MCF 10A (cell line): Measurements from ENCODE around the gene ACER3. TPM values are rescaled to one million over a fixed set of nuclear protein-coding genes. Genes with fewer than 3 reads are reported as not detected.

Experiments used
- BruUV-seq: library from RNA; stranded (reverse); fragments of 400-500 nt; replicated peaks from 2 replicates; lab custom pipeline; 2021; lab: Mats Ljungman, UMichigan
- CTCF ChIA-PET: fragments of 300-600 bp; sonication (Branson Sonifier 250); formaldehyde crosslinking; extraction: SDS; loops from one replicate; lab custom pipeline; 2021; ENCODE audit warnings: antibody characterized with exemption, inconsistent platforms; lab: Yijun Ruan, JAX
- POLR2A ChIA-PET: fragments of 300-600, 350-650 bp; sonication (Branson Sonifier 250); formaldehyde crosslinking; extraction: SDS; loops from one replicate; lab custom pipeline; 2020; ENCODE audit warnings: antibody characterized with exemption, inconsistent platforms; lab: Yijun Ruan, JAX
- DNase-seq: peaks from one replicate; pipeline ENCODE4 v3.0.0-alpha.2; 2018; ENCODE audit not compliant: unreplicated experiment
- H3K27ac Mint-ChIP-seq: one replicate; pipeline ENCODE4 v1.8.0; 2022; ENCODE audit warnings: mild to moderate bottlenecking, low read depth, mixed read lengths; ENCODE audit not compliant: unreplicated experiment
- H3K27me3 Mint-ChIP-seq: one replicate; pipeline ENCODE4 v1.8.0; 2022; ENCODE audit warnings: mixed read lengths; ENCODE audit not compliant: insufficient read depth, unreplicated experiment
- H3K36me3 Mint-ChIP-seq: one replicate; pipeline ENCODE4 v1.8.0; 2022; ENCODE audit warnings: mild to moderate bottlenecking, moderate library complexity, mixed read lengths; ENCODE audit not compliant: insufficient read depth, unreplicated experiment
- H3K4me1 Mint-ChIP-seq: one replicate; pipeline ENCODE4 v1.8.0; 2022; ENCODE audit warnings: mixed read lengths; ENCODE audit not compliant: insufficient read depth, unreplicated experiment
- H3K4me3 Mint-ChIP-seq: one replicate; pipeline ENCODE4 v1.8.0; 2022; ENCODE audit warnings: mild to moderate bottlenecking, moderate library complexity, mixed read lengths; ENCODE audit not compliant: unreplicated experiment
- H3K9me3 Mint-ChIP-seq: one replicate; pipeline ENCODE4 v1.8.0; 2022; ENCODE audit warnings: mixed read lengths; ENCODE audit not compliant: unreplicated experiment
- intact Hi-C: fragments of 100-400 bp; cut with micrococcal nuclease; formaldehyde crosslinking; loops from 2 replicates; pipeline ENCODE4 v1.14.1; 2022
- total RNA-seq: library from RNA; stranded (reverse); gene quantifications from 2 replicates; pipeline ENCODE4 v1.2.3, GENCODE V29; 2022
- TF ChIP-seq, protein P1 (sequence below): fragments of 200-600 bp; IDR thresholded peaks from one replicate; pipeline ENCODE4 v1.8.0; 2022; ENCODE audit warnings: antibody characterized with exemption, mild to moderate bottlenecking; ENCODE audit not compliant: unreplicated experiment

Gene ACER3
- total RNA-seq, 1 experiment from 2014 or later = 12.7 TPM

DNA sequence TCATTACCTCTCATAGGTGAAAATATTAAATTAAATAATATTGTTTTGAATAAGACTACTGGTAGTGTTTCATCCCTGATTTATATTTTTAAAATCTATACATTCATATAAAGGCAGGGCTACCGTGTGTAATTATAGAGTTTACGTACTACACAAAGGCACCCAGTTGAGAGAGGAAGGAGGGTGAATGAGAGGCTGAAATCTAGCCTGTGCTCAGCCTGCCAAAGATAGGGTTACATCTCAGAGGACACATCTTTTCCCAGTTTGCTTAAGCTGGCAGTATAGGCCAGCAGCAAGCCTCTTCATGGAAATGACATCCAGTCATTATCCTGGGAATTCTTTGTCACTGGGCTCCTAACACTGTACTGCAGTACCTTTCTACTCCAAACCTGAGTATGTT lies 166.0 kb downstream of the ACER3 start:
- H3K4me3 Mint-ChIP-seq = no peak overlapping the region

GRCh38 chr11:77027275-77027674 lies 166.6 kb downstream of the ACER3 start:
- no peak overlapping the region for H3K4me3 Mint-ChIP-seq
- H3K27ac Mint-ChIP-seq = no peak overlapping the region
- TF ChIP-seq, protein P1, sequence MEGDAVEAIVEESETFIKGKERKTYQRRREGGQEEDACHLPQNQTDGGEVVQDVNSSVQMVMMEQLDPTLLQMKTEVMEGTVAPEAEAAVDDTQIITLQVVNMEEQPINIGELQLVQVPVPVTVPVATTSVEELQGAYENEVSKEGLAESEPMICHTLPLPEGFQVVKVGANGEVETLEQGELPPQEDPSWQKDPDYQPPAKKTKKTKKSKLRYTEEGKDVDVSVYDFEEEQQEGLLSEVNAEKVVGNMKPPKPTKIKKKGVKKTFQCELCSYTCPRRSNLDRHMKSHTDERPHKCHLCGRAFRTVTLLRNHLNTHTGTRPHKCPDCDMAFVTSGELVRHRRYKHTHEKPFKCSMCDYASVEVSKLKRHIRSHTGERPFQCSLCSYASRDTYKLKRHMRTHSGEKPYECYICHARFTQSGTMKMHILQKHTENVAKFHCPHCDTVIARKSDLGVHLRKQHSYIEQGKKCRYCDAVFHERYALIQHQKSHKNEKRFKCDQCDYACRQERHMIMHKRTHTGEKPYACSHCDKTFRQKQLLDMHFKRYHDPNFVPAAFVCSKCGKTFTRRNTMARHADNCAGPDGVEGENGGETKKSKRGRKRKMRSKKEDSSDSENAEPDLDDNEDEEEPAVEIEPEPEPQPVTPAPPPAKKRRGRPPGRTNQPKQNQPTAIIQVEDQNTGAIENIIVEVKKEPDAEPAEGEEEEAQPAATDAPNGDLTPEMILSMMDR = no peak
- ChIA-PET CTCF (interaction anchor here (0.6 to 2.6 kb wide), 3 partner anchors 39 to 1056 kb away, joined by 4 to 8 read pairs (median 4); partner anchors contain the start of gene CAPN5), POLR2A (interaction anchor here (0.7 kb wide), 1 partner anchor 80 kb away, joined by 3 read pairs; no protein-coding TSS in a partner anchor)
- no peaks in the 10 kb centered on the region for H3K36me3 Mint-ChIP-seq
- no TSS peak for BruUV-seq
- H3K4me1 Mint-ChIP-seq = no peaks in the 10 kb centered on the region
- peaks cover 8% of the 10 kb centered on the region for H3K27me3 Mint-ChIP-seq
- intact Hi-C loops = no loop called here
- DNase-seq = no peak
- no peaks in the 10 kb centered on the region for H3K9me3 Mint-ChIP-seq

More for the DNA sequence above, 166.0 kb downstream of the ACER3 start:
- TF ChIP-seq, protein P1 = no peak
- Mint-ChIP-seq H3K27ac (no peak overlapping the region), H3K4me1 (no peaks in the 10 kb centered on the region), H3K9me3 (no peaks in the 10 kb centered on the region), H3K36me3 (no peaks in the 10 kb centered on the region), H3K27me3 (peaks cover 8% of the 10 kb centered on the region)
- no TSS peak for BruUV-seq
- DNase-seq = no peak
- POLR2A ChIA-PET = interaction anchor here (0.7 kb wide), 1 partner anchor 80 kb away, joined by 3 read pairs; no protein-coding TSS in a partner anchor
- intact Hi-C loops = no loop called here
- CTCF ChIA-PET = interaction anchor here (0.6 to 2.6 kb wide), 3 partner anchors 40 to 1055 kb away, joined by 4 to 8 read pairs (median 4); partner anchors contain the start of gene CAPN5

- POLR2A ChIA-PET = interaction anchor here (0.7 kb wide), 1 partner anchor 279 kb away, joined by 3 read pairs; no protein-coding TSS in a partner anchor
These were observed 169.1 kb downstream of the ACER3 start for GRCh38 chr11:77029829-77030228.

GRCh38 chr11:77030834-77031414 lies 170.2 kb downstream of the ACER3 start:
- H3K27me3 Mint-ChIP-seq = peaks cover 8% of the 10 kb centered on the region
- TF ChIP-seq, protein P1 = no peak
- BruUV-seq = no TSS peak
- H3K4me3 Mint-ChIP-seq = no peak overlapping the region
- H3K27ac Mint-ChIP-seq = no peak overlapping the region
- intact Hi-C loops = no loop called here
- CTCF ChIA-PET = interaction anchor here (1.0 to 2.3 kb wide), 2 partner anchors 60 to 221 kb away, joined by 3 to 7 read pairs; no protein-coding TSS in a partner anchor
- POLR2A ChIA-PET = no interaction called here
- no peak for DNase-seq
- H3K4me1 Mint-ChIP-seq = peaks cover 7% of the 10 kb centered on the region
- H3K9me3 Mint-ChIP-seq = no peaks in the 10 kb centered on the region
- no peaks in the 10 kb centered on the region for H3K36me3 Mint-ChIP-seq

More at GRCh38 chr11:77029829-77030228, 169.1 kb downstream of the ACER3 start:
- intact Hi-C loops = no loop called here
- CTCF ChIA-PET = interaction anchor here (0.6 to 1.0 kb wide), 2 partner anchors 220 to 295 kb away, joined by 3 read pairs; no protein-coding TSS in a partner anchor
- BruUV-seq = no TSS peak
- Mint-ChIP-seq H3K27ac (no peak overlapping the region), H3K4me3 (no peak overlapping the region), H3K36me3 (no peaks in the 10 kb centered on the region), H3K9me3 (no peaks in the 10 kb centered on the region), H3K4me1 (no peaks in the 10 kb centered on the region), H3K27me3 (peaks cover 8% of the 10 kb centered on the region)
- no peak for DNase-seq
- TF ChIP-seq, protein P1 = no peak
